Measurements from ENCODE around the gene UBTD1.

Gene UBTD1

DNA sequence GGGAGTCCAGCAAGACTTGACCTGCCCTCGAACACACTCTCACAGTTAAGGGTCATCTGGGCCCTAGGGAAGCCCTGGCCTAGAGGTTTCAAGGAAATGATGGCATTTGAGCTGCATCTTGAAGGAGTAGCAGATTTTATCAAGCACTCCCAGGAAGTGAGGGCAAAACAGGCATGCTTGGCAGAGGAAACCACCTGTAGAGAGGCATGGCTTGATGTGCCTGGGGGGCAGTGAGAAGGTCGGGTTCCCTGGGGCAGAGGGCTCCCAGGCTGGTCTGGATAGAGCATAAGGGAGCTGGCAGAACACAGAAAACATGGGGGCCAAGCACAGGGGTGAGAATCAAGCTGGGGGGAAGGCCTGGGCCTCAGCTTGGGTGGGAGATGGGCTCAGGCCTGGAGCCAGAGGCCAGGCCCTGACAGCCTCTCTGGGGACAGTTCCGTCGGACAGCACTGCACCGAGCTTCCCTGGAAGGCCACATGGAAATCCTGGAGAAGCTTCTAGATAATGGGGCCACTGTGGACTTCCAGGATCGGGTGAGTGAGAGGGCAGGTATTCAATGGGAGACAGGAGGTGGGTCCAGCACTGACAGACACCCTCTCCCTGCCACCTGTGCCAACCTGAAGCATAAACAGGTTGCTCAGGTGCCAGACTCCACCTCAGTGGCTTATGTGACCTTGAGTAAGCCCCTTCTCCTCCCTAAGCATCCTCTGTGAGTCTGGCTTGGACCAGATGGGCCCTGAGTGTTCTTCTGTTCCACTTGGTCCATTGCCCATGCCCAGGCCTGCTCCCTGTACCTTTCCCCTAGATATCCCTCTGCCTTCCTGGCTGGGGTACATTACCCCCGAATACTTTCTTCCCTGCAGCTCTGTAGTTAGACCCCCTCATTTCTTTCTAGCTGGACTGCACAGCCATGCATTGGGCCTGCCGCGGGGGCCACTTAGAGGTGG lies 82.0 kb downstream of the UBTD1 start:
- Mint-ChIP-seq H3K4me3 (no peak overlapping the region), H3K9me3 (no peaks in the 10 kb centered on the region), H3K27ac (ENCODE audit: low read depth) (no peak overlapping the region), H3K4me1 (peaks cover 6% of the 10 kb centered on the region), H3K36me3 (ENCODE audit: insufficient read depth) (no peaks in the 10 kb centered on the region), H3K27me3 (no peaks in the 10 kb centered on the region)
- no peak for DNase-seq (ENCODE audit: low spot score in 2 of 2)
- no peak for ATAC-seq (replicated peaks; ENCODE audit: extremely low read depth, poor library complexity, severe bottlenecking)

DNA sequence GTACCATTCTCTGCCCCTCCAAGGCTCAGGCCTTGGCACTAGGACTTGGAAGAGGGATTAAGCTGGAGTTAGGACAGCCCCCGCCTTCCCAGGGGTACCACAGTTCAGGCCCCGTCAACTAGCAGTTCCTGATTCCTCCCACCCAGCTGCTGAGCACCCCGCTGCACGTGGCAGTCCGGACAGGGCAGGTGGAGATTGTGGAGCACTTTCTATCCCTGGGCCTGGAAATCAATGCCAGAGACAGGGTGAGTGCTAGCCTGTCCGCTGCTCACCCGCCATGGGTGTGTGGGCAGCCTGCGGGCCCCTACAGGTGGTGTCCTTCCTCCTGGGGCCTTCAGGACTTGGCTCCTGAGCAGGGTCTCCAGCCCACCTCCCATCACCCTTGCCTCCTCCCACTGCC lies 83.4 kb downstream of the UBTD1 start:
- Mint-ChIP-seq H3K9me3 (no peaks in the 10 kb centered on the region), H3K36me3 (ENCODE audit: insufficient read depth) (no peaks in the 10 kb centered on the region), H3K4me3 (no peak overlapping the region), H3K27me3 (no peaks in the 10 kb centered on the region), H3K4me1 (peaks cover 6% of the 10 kb centered on the region), H3K27ac (ENCODE audit: low read depth) (no peak overlapping the region)
- no peak for DNase-seq (ENCODE audit: low spot score in 2 of 2)
- ATAC-seq (replicated peaks; ENCODE audit: extremely low read depth, poor library complexity, severe bottlenecking) = no peak

DNA sequence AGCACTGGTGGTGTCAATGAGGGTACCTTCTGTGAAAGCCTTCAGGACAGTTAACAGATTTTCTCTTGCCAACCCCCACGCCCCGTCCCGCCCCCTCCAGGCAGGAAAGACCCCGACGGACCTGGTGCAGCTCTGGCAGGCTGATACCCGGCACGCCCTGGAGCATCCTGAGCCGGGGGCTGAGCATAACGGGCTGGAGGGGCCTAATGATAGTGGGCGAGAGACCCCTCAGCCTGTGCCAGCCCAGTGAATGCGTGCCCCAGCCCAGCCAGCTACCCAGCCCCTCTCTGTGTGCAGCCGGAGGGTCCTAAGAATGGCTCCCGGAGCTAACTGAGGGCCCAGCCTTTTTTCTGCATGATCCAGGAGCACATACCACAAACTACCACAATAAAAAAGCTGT lies 84.8 kb downstream of the UBTD1 start:
- DNase-seq (ENCODE audit: low spot score in 2 of 2) (no peak), ATAC-seq (replicated peaks; ENCODE audit: extremely low read depth, poor library complexity, severe bottlenecking) (no peak)
- Mint-ChIP-seq H3K4me3 (no peak overlapping the region), H3K36me3 (ENCODE audit: insufficient read depth) (no peaks in the 10 kb centered on the region), H3K9me3 (no peaks in the 10 kb centered on the region), H3K27me3 (no peaks in the 10 kb centered on the region), H3K4me1 (peaks cover 6% of the 10 kb centered on the region), H3K27ac (ENCODE audit: low read depth) (no peak overlapping the region)

DNA sequence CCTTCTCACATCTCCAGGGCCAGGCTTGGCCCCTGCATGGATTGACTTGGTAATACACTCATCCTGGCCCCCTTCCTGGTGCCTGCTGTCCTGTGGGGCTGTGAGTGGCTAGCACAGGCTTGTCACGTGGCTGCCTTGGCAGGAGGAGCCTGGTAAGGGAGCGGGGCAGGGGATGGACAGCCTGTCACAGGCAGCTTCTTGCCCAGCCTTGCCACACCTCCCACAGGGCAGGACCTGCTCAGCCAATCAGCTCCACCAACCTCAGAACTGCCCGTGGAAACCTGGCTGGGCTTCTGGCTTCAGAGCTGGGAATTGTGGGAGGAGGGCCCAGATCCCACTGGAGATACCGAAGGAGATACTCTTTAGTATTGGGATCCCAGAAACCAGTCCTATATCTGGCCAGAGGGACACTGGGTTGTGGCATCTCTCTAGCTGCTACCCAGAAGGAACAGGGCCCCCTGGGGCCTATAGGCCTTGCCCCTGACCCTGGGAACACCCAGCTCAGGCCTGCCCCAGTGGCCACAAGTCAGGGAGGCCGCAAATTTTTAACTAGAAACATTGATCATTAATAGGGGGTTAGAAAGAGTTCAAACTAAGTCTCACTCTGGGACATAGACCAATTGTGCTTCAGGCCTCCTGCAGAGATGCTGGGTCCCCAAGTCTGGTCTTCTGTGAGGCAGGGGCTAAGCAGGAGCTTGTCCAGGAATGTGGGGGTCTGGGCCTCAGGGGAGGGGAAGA lies 85.5 kb downstream of the UBTD1 start, which contains the start of gene HOGA1:
TSS of gene HOGA1 (plus strand) at position 330 of the 738 bp plus-strand sequence. CDS start at position 645, 315 bp downstream.
- Mint-ChIP-seq H3K9me3 (no peaks in the 10 kb centered on the region), H3K36me3 (ENCODE audit: insufficient read depth) (peaks cover 2% of the 10 kb centered on the region), H3K27me3 (no peaks in the 10 kb centered on the region), H3K27ac (ENCODE audit: low read depth) (no peak within 1 kb of the TSS), H3K4me3 (no peak within 1 kb of the TSS), H3K4me1 (peaks cover 6% of the 10 kb centered on the region)
- ATAC-seq (replicated peaks; ENCODE audit: extremely low read depth, poor library complexity, severe bottlenecking) (no peak), DNase-seq (ENCODE audit: low spot score in 2 of 2) (no peak)

DNA sequence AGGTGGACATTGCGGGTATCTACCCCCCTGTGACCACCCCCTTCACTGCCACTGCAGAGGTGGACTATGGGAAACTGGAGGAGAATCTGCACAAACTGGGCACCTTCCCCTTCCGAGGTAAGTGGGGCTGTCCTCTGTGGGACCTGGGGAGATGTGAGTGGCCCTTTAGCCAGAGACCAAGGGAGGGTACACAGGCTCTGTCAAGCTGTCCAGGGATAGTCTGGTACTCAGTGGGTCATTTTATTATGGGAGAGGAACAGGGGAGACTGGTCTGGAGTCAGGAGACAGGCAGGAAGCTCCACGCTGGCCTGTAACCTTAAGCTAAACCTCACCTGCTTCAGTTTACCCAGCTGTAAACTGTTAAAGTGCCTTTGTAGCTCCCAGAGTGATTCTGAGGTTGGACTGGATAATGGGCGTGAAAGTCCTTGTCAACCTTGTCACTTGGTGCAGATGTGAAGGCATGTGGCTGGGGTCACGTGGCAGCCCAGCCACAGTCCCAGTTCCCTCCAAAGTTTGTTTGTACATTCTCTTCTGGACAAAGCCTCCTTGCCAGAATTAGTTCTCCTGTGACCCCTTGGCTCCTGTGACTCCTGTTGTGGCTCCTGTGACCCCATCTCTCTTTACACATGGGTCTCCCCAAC lies 86.2 kb downstream of the UBTD1 start:
- Mint-ChIP-seq H3K27me3 (no peaks in the 10 kb centered on the region), H3K36me3 (ENCODE audit: insufficient read depth) (peaks cover 3% of the 10 kb centered on the region), H3K27ac (ENCODE audit: low read depth) (no peak overlapping the region), H3K4me1 (peaks cover 6% of the 10 kb centered on the region), H3K4me3 (no peak overlapping the region), H3K9me3 (no peaks in the 10 kb centered on the region)
- DNase-seq (ENCODE audit: low spot score in 2 of 2) (no peak), ATAC-seq (replicated peaks; ENCODE audit: extremely low read depth, poor library complexity, severe bottlenecking) (no peak)

DNA sequence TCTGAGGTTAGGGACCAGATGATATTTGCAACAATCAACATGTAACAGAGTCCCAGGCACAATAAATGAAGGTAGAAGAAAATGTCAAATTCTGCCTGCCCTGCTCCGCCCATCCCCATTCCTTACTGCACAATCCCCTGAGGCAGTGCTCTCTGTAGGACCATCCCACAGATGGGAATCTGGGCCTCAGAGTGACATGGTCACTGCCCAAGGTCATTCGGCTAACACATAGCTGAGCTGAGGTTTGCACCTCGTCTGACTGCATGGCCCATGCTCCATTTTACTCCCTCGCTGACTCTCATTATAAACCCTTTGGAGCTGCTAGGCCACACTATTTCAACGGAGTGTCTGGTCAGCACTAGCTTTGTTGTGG lies 86.7 kb downstream of the UBTD1 start:
- H3K4me3 Mint-ChIP-seq = no peak overlapping the region
- no peak for ATAC-seq (replicated peaks; ENCODE audit: extremely low read depth, poor library complexity, severe bottlenecking)
- H3K4me1 Mint-ChIP-seq = peaks cover 6% of the 10 kb centered on the region
- no peak for DNase-seq (ENCODE audit: low spot score in 2 of 2)
- no peak overlapping the region for H3K27ac Mint-ChIP-seq (ENCODE audit: low read depth)
- no peaks in the 10 kb centered on the region for H3K9me3 Mint-ChIP-seq
- peaks cover 3% of the 10 kb centered on the region for H3K36me3 Mint-ChIP-seq (ENCODE audit: insufficient read depth)
- H3K27me3 Mint-ChIP-seq = no peaks in the 10 kb centered on the region

DNA sequence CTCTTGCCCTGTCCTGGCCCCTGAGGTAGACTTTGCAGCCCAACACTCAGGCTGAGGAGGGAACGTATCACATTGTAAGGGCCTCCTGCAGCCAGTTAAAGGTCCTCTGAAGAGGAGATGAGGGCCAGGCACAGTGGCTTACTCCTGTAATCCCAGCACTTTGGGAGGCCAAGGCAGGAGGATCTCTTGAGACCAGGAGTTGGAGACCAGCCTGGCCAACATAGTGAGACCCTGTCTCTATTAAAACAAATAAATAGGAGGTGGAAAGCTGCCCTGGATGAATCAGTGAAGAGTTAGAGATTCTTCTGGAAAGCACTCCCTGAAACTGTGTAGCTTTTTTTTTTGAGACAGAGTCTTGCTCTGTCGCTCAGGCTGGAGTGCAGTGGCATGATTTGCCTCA lies 88.5 kb downstream of the UBTD1 start:
- ATAC-seq (replicated peaks; ENCODE audit: extremely low read depth, poor library complexity, severe bottlenecking) (no peak), DNase-seq (ENCODE audit: low spot score in 2 of 2) (no peak)
- Mint-ChIP-seq H3K27me3 (no peaks in the 10 kb centered on the region), H3K36me3 (ENCODE audit: insufficient read depth) (peaks cover 5% of the 10 kb centered on the region), H3K4me3 (no peak overlapping the region), H3K27ac (ENCODE audit: low read depth) (no peak overlapping the region), H3K9me3 (no peaks in the 10 kb centered on the region), H3K4me1 (peaks cover 9% of the 10 kb centered on the region)

DNA sequence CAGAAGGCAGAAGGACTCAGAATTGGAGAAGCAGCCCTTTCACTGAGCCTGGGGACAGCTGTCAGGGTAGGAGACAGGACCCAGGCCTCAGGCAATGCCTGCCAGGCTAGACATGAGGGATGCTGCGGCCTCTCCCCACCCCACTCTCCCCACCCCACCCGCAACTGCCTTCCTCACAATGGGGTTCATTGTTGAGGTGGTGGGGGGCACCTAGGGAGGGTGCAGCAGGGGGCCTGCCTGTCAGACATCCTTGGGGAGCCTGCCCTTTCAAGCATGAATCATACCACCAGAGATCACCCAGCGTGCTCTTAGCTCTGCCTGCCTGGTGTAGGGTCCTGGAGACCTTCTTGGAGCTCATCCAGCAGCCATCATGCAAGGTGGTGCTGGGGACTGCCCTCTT lies 90.8 kb downstream of the UBTD1 start, which contains the start of gene C10orf62:
TSS of gene C10orf62 (plus strand) at position 243 of the 400 bp plus-strand sequence. CDS start 177 bp downstream, outside the sequence.
- Mint-ChIP-seq H3K4me1 (peaks cover 9% of the 10 kb centered on the region), H3K27ac (ENCODE audit: low read depth) (peak within 1 kb of the TSS; percentile 59), H3K4me3 (peak within 1 kb of the TSS; percentile 31), H3K36me3 (ENCODE audit: insufficient read depth) (peaks cover 5% of the 10 kb centered on the region), H3K27me3 (no peaks in the 10 kb centered on the region), H3K9me3 (no peaks in the 10 kb centered on the region)
- DNase-seq (ENCODE audit: low spot score in 2 of 2) (no peak), ATAC-seq (replicated peaks; ENCODE audit: extremely low read depth, poor library complexity, severe bottlenecking) (no peak)

DNA sequence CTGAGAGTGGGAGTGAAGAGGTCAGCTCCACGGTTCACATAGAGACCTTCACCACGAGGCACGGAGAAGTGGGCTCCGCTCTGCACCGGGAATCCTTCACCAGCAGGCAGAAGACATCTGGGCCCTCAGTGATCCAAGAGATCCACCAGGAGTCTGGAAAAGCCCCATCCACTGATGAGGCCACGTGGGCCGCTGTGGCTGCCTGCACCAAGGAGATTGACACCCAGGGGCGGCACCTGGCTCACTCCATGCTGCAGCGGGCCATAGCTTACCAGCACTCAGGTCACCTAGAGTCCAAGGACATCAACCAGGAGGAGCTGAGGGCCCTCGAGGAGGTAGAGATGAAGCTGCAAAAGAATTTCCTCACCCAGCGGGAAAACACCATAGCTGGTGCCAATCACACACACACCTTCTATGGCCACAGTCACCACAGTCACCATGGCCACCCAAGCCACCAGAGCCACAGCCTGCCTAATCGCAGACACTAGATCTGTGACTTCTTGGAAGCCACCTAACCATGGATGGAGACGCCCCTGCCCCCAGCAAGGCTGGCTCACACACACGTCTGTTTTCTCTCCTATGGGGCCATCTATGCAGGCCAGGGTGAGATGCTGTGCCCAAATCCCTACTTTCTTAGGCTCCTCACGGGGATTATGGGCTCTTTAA lies 91.5 kb downstream of the UBTD1 start:
- Mint-ChIP-seq H3K4me1 (peaks cover 9% of the 10 kb centered on the region), H3K27me3 (no peaks in the 10 kb centered on the region), H3K27ac (ENCODE audit: low read depth) (no peak overlapping the region), H3K4me3 (peak overlapping the region; percentile 31), H3K9me3 (no peaks in the 10 kb centered on the region), H3K36me3 (ENCODE audit: insufficient read depth) (peaks cover 5% of the 10 kb centered on the region)
- ATAC-seq (replicated peaks; ENCODE audit: extremely low read depth, poor library complexity, severe bottlenecking) (peak; percentile 28), DNase-seq (ENCODE audit: low spot score in 2 of 2) (no peak)

DNA sequence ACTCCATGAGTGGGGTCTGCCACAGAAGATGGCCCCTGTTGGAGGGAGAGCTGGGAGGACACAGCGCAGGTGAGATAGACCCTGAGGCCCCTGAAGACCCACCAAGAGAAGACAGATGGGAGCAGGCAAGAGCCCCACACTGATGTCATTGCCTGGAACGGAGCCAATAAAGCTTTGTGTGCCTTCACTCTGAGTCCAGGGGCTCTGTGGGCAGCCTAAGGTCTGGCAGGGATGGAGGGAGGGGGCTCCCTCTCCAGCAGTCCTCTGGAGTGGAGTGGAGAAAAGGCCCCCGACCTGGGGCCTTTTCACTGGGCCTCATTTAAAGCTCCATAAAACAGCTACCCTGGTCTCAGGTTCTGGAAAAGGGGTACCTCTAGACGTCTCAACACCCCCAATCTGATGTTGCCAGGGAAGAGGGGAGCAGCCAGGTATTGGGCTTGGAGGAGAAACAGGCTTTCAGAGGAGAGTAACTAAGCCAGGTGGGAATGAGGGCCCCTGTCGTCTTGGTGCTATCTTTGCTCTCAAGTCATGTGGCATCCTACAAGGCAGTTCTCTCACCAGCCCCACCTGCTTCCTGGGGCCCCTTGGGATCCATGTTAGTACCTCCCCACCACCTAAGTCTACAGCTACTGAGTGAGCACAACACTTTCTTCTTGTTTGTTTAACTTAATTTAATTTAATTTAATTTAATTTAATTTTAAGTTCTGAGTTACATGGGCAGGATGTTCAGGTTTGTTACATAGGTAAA lies 92.2 kb downstream of the UBTD1 start:
- Mint-ChIP-seq H3K36me3 (ENCODE audit: insufficient read depth) (peaks cover 5% of the 10 kb centered on the region), H3K27me3 (no peaks in the 10 kb centered on the region)
- ATAC-seq (replicated peaks; ENCODE audit: extremely low read depth, poor library complexity, severe bottlenecking) = no peak

DNA sequence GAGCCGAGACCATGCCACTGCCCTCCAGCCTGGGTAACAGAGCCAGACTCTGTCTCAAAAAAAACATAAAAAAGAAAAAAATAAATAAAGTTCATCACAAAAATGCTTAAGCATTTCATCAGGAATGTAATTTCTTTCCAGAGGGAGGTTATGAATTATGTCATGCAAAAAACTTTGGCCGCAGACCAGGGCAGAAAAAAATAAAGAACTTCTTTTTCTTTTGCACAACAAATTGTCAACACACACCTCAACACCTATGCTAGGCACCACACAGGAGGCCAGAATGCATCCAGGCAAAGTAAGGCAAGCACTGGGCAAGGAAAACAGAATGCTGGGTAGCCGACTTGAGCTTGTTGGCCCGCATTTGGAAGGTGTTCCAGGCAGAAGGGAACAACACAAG lies 94.7 kb downstream of the UBTD1 start:
- no peaks in the 10 kb centered on the region for H3K9me3 Mint-ChIP-seq
- DNase-seq (ENCODE audit: low spot score in 2 of 2) (no peak), ATAC-seq (replicated peaks; ENCODE audit: extremely low read depth, poor library complexity, severe bottlenecking) (no peak)
- H3K4me1 Mint-ChIP-seq = peaks cover 9% of the 10 kb centered on the region
- peaks cover 5% of the 10 kb centered on the region for H3K36me3 Mint-ChIP-seq (ENCODE audit: insufficient read depth)
- H3K27me3 Mint-ChIP-seq = no peaks in the 10 kb centered on the region
- H3K27ac Mint-ChIP-seq (ENCODE audit: low read depth) = no peak overlapping the region
- no peak overlapping the region for H3K4me3 Mint-ChIP-seq

More for the DNA sequence above, 92.2 kb downstream of the UBTD1 start:
- Mint-ChIP-seq H3K4me1 (peaks cover 9% of the 10 kb centered on the region), H3K9me3 (no peaks in the 10 kb centered on the region), H3K4me3 (peak overlapping the region; percentile 31), H3K27ac (ENCODE audit: low read depth) (no peak overlapping the region)
- no peak for DNase-seq (ENCODE audit: low spot score in 2 of 2)
